Measurements from ENCODE around the gene ATP11A.

Gene ATP11A

GRCh38 chr13:112824429-112824828, 134.6 kb downstream of the ATP11A start:
- no peak for TF ChIP-seq POLR2A (IDR thresholded peaks at IDR 0.05; ENCODE audit: low read length)
- TF ChIP-seq GATA1 (IDR thresholded peaks at IDR 0.05; ENCODE audit: low read depth, low read length) = no peak
- DNase-seq = no peak

GRCh38 chr13:112825071-112825470, 135.2 kb downstream of the ATP11A start:
- no peak for TF ChIP-seq GATA1 (IDR thresholded peaks at IDR 0.05; ENCODE audit: low read depth, low read length)
- no peak for TF ChIP-seq POLR2A (IDR thresholded peaks at IDR 0.05; ENCODE audit: low read length)
- no peak for DNase-seq

- TF ChIP-seq GATA1 (IDR thresholded peaks at IDR 0.05; ENCODE audit: low read depth, low read length) (no peak), POLR2A (IDR thresholded peaks at IDR 0.05; ENCODE audit: low read length) (no peak)
Measured at GRCh38 chr13:112825875-112826274, 136.0 kb downstream of the ATP11A start.

GRCh38 chr13:112826565-112826964, 136.7 kb downstream of the ATP11A start:
- DNase-seq = no peak
- no peak for TF ChIP-seq POLR2A (IDR thresholded peaks at IDR 0.05; ENCODE audit: low read length)
- TF ChIP-seq GATA1 (IDR thresholded peaks at IDR 0.05; ENCODE audit: low read depth, low read length) = no peak

More at GRCh38 chr13:112825875-112826274, 136.0 kb downstream of the ATP11A start:
- DNase-seq = no peak

GRCh38 chr13:112828082-112828699, 138.4 kb downstream of the ATP11A start:
- TF ChIP-seq POLR2A (IDR thresholded peaks at IDR 0.05; ENCODE audit: low read length) (no peak), GATA1 (IDR thresholded peaks at IDR 0.05; ENCODE audit: low read depth, low read length) (no peak)
- peak in 1 of 2 experiments; percentile 28 for DNase-seq

- DNase-seq = no peak
- TF ChIP-seq GATA1 (IDR thresholded peaks at IDR 0.05; ENCODE audit: low read depth, low read length) = no peak
- no peak for TF ChIP-seq POLR2A (IDR thresholded peaks at IDR 0.05; ENCODE audit: low read length)
Measured at GRCh38 chr13:112828756-112829155, 138.9 kb downstream of the ATP11A start.

GRCh38 chr13:112831196-112831595, 141.4 kb downstream of the ATP11A start:
- TF ChIP-seq GATA1 (IDR thresholded peaks at IDR 0.05; ENCODE audit: low read depth, low read length) (no peak), POLR2A (IDR thresholded peaks at IDR 0.05; ENCODE audit: low read length) (no peak)
- no peak for DNase-seq

GRCh38 chr13:112831801-112832200, 142.0 kb downstream of the ATP11A start:
- no peak for DNase-seq

GRCh38 chr13:112832811-112833210, 143.0 kb downstream of the ATP11A start:
- no peak for TF ChIP-seq POLR2A (IDR thresholded peaks at IDR 0.05; ENCODE audit: low read length)
- TF ChIP-seq GATA1 (IDR thresholded peaks at IDR 0.05; ENCODE audit: low read depth, low read length) = no peak
- no peak for DNase-seq

More at GRCh38 chr13:112831801-112832200, 142.0 kb downstream of the ATP11A start:
- no peak for TF ChIP-seq GATA1 (IDR thresholded peaks at IDR 0.05; ENCODE audit: low read depth, low read length)
- TF ChIP-seq POLR2A (IDR thresholded peaks at IDR 0.05; ENCODE audit: low read length) = no peak

- no peak for DNase-seq
- no peak for TF ChIP-seq GATA1 (IDR thresholded peaks at IDR 0.05; ENCODE audit: low read depth, low read length)
- no peak for TF ChIP-seq POLR2A (IDR thresholded peaks at IDR 0.05; ENCODE audit: low read length)
Measured at GRCh38 chr13:112833551-112834257, 143.9 kb downstream of the ATP11A start.

GRCh38 chr13:112835344-112835743, 145.5 kb downstream of the ATP11A start:
- TF ChIP-seq POLR2A (IDR thresholded peaks at IDR 0.05; ENCODE audit: low read length) (no peak), GATA1 (IDR thresholded peaks at IDR 0.05; ENCODE audit: low read depth, low read length) (no peak)
- no peak for DNase-seq

GRCh38 chr13:112835796-112836195, 146.0 kb downstream of the ATP11A start:
- TF ChIP-seq GATA1 (IDR thresholded peaks at IDR 0.05; ENCODE audit: low read depth, low read length) (no peak), POLR2A (IDR thresholded peaks at IDR 0.05; ENCODE audit: low read length) (no peak)
- no peak for DNase-seq

- no peak for DNase-seq
- TF ChIP-seq GATA1 (IDR thresholded peaks at IDR 0.05; ENCODE audit: low read depth, low read length) = no peak
Measured at GRCh38 chr13:112836940-112837339, 147.1 kb downstream of the ATP11A start.

GRCh38 chr13:112837371-112838037, 147.7 kb downstream of the ATP11A start:
- DNase-seq = no peak
- TF ChIP-seq POLR2A (IDR thresholded peaks at IDR 0.05; ENCODE audit: low read length) = no peak
- no peak for TF ChIP-seq GATA1 (IDR thresholded peaks at IDR 0.05; ENCODE audit: low read depth, low read length)

All from erythroblast (primary cell).